GM21717 (cell line): Measurements from ENCODE around the gene NIPSNAP3A.

ENCODE experiments used
- ATAC-seq: cut with Tn5 transposase; IDR thresholded peaks from one replicate; pipeline ENCODE4 v1.9.1; 2021; ENCODE audit warnings: mild to moderate bottlenecking, moderate library complexity; ENCODE audit not compliant: unreplicated experiment

The NIPSNAP3A gene

GRCh38 chr9:104802906-104803305 lies 55.4 kb downstream of the NIPSNAP3A start:
- no peak for ATAC-seq

- no peak for ATAC-seq
Measured at GRCh38 chr9:104805441-104805840, 58.0 kb downstream of the NIPSNAP3A start.

- ATAC-seq, result no peak
Measured at GRCh38 chr9:104808035-104808614, 60.6 kb downstream of the NIPSNAP3A start.
